GM12874 (cell line): ENCODE measurements around the gene PHLDB3.

Experiments
- CTCF ChIP-seq: IDR thresholded peaks from 2 replicates; pipeline ENCODE4 v1.5.1; 2011; ENCODE audit warnings: low read depth, mild to moderate bottlenecking, control low read depth, low read length, moderate library complexity; ENCODE audit not compliant: insufficient read depth

The PHLDB3 gene

GRCh38 chr19:43507880-43508279, 3.3 kb upstream of the PHLDB3 start:
- TF ChIP-seq CTCF, result no peak

GRCh38 chr19:43506629-43507028, 2.1 kb upstream of the PHLDB3 start:
- no peak for TF ChIP-seq CTCF

GRCh38 chr19:43505941-43506340, 1.4 kb upstream of the PHLDB3 start:
- TF ChIP-seq CTCF, result no peak

- TF ChIP-seq CTCF, result no peak
Measured at GRCh38 chr19:43505186-43505456, 575 bp upstream of the PHLDB3 start.

GRCh38 chr19:43503501-43504425, 783 bp downstream of the PHLDB3 start:
- TF ChIP-seq CTCF, result peak; percentile 41

- TF ChIP-seq CTCF, result no peak
Measured at GRCh38 chr19:43502419-43502976, 2.0 kb downstream of the PHLDB3 start.

- TF ChIP-seq CTCF, result no peak
Measured at GRCh38 chr19:43501661-43502418, 2.7 kb downstream of the PHLDB3 start.
